GM12878 (cell line): Measurements from ENCODE around the gene NSD2. TPM values are rescaled to one million over a fixed set of nuclear protein-coding genes. Genes with fewer than 3 reads are reported as not detected.

ENCODE experiments used
- ATAC-seq: fragments of 200-7000 bp; cut with Tn5 transposase; 3 replicates; pipeline ENCODE4 v1.9.1; 2020; ENCODE audit warnings: mild to moderate bottlenecking, moderate library complexity
- BruUV-seq: library from RNA; stranded (reverse); fragments of 400-500 nt; replicated peaks from 2 replicates; lab custom pipeline; 2021; lab: Mats Ljungman, UMichigan
- CTCF ChIA-PET: fragments of 300-600 bp; sonication (Branson Sonifier 250); formaldehyde crosslinking; extraction: SDS; loops from one replicate; lab custom pipeline; 2021; ENCODE audit warnings: inconsistent platforms; lab: Yijun Ruan, JAX
- POLR2A ChIA-PET: fragments of 350-600 bp; formaldehyde crosslinking; extraction: SDS; loops from one replicate; lab custom pipeline; 2021; ENCODE audit warnings: inconsistent platforms; lab: Charles Lee
- RAD21 ChIA-PET: fragments of 300-600 bp; sonication (Branson Sonifier 250); formaldehyde crosslinking; loops from one replicate; lab custom pipeline; 2023; ENCODE audit warnings: antibody characterized with exemption; ENCODE audit not compliant: unreplicated experiment; lab: Charles Lee
- SMC1A ChIA-PET: fragments of 300-600 bp; sonication (Branson Sonifier 250); formaldehyde crosslinking; loops from one replicate; lab custom pipeline; 2023; ENCODE audit not compliant: unreplicated experiment, uncharacterized antibody; lab: Charles Lee
- DNase-seq: peaks from one replicate; pipeline ENCODE4 v3.0.0-alpha.2; 2011; ENCODE audit warnings: low read depth, low spot score
- FAIRE-seq: peaks from 3 replicates; lab custom pipeline; 2011; peaks lifted over from hg19 to GRCh38; lab: Jason Lieb, UNC
- H2AFZ ChIP-seq: 2 replicates; pipeline ENCODE4 v1.6.0; 2011; ENCODE audit warnings: low read depth, low read length, control low read depth; ENCODE audit not compliant: control insufficient read depth
- H3K27ac ChIP-seq: 2 replicates; pipeline ENCODE4 v1.5.1; 2011; ENCODE audit warnings: control low read depth; ENCODE audit not compliant: control insufficient read depth, insufficient read depth
- H3K27me3 ChIP-seq, 2 experiments: replicated peaks in 1 of 2; 2 replicates each; pipeline versions ENCODE4 v1.6.0 to v1.6.1; 2011; ENCODE audit warnings: low read length in 1 of 2; ENCODE audit not compliant: control insufficient read depth in 2 of 2, insufficient read depth in 2 of 2
- H3K36me3 ChIP-seq, 2 experiments: 2 replicates each; pipeline ENCODE4 v1.5.1; 2011; ENCODE audit warnings: low read length in 1 of 2; ENCODE audit not compliant: control insufficient read depth in 2 of 2, insufficient read depth in 2 of 2
- H3K4me1 ChIP-seq: 2 replicates; pipeline ENCODE4 v1.6.1; 2011; ENCODE audit warnings: mild to moderate bottlenecking, low read length, moderate library complexity, mixed read lengths; ENCODE audit not compliant: control insufficient read depth, insufficient read depth
- H3K4me2 ChIP-seq: 2 replicates; pipeline ENCODE4 v1.6.0; 2011; ENCODE audit warnings: control low read depth; ENCODE audit not compliant: control insufficient read depth, insufficient read depth
- H3K4me3 ChIP-seq: fragments of 200-600 bp; sonication (generic); 2 replicates; pipeline ENCODE4 v1.5.1; 2016
- H3K79me2 ChIP-seq: 2 replicates; pipeline ENCODE4 v1.6.0; 2011; ENCODE audit warnings: low read length; ENCODE audit not compliant: control insufficient read depth, insufficient read depth
- H3K9ac ChIP-seq: 2 replicates; pipeline ENCODE4 v1.8.0; 2011; ENCODE audit warnings: low read length, control low read depth, mixed read lengths; ENCODE audit not compliant: control insufficient read depth, insufficient read depth
- H3K9me3 ChIP-seq: replicated peaks from 3 replicates; pipeline ENCODE4 v1.5.1; 2011; ENCODE audit warnings: mild to moderate bottlenecking, low read length; ENCODE audit not compliant: control insufficient read depth, insufficient read depth
- H4K20me1 ChIP-seq: 2 replicates; pipeline ENCODE4 v1.6.0; 2011; ENCODE audit not compliant: control insufficient read depth, insufficient read depth
- CBFB ChIP-seq: IDR thresholded peaks from 2 replicates; pipeline ENCODE4 v1.6.1; 2016; ENCODE audit warnings: antibody characterized with exemption, low read depth
- CBX3 ChIP-seq: fragments of 200-600 bp; sonication (generic); IDR thresholded peaks from 2 replicates; pipeline ENCODE4 v1.6.1; 2016; ENCODE audit warnings: low read depth, borderline replicate concordance
- CTCF ChIP-seq, 3 experiments: IDR thresholded peaks in 2 of 3; conservative IDR thresholded peaks in 1 of 3; 2 replicates each; pipeline ENCODE4 v1.5.1; 2011; ENCODE audit warnings: low read depth in 3 of 3, low read length in 3 of 3, mild to moderate bottlenecking in 3 of 3, control low read depth in 2 of 3, moderate library complexity in 2 of 3, inconsistent platforms in 1 of 3, mixed read lengths in 1 of 3; ENCODE audit not compliant: control insufficient read depth in 2 of 3, insufficient read depth in 1 of 3; ENCODE audit errors: extremely low read depth in 1 of 3
- MEF2A ChIP-seq: IDR thresholded peaks from 2 replicates; pipeline ENCODE4 v1.6.1; 2011; ENCODE audit warnings: low read depth, mild to moderate bottlenecking, low read length, moderate library complexity; ENCODE audit not compliant: insufficient read depth
- MTA3 ChIP-seq: IDR thresholded peaks from 2 replicates; pipeline ENCODE4 v1.6.1; 2012; ENCODE audit warnings: low read length, inconsistent platforms, borderline replicate concordance
- PAX8 ChIP-seq: fragments of 450-650 bp; IDR thresholded peaks from 2 replicates; pipeline ENCODE4 v1.6.1; 2017; ENCODE audit warnings: mild to moderate bottlenecking, moderate library complexity
- POLR2AphosphoS5 ChIP-seq: IDR thresholded peaks from 2 replicates; pipeline ENCODE4 v1.6.1; 2011; ENCODE audit warnings: mild to moderate bottlenecking, low read length, inconsistent platforms
- POU2F2 ChIP-seq: IDR thresholded peaks from 3 replicates; pipeline ENCODE4 v1.6.1; 2011; ENCODE audit warnings: low read depth, mild to moderate bottlenecking, low read length, borderline replicate concordance
- SRF ChIP-seq, 2 experiments: IDR thresholded peaks; 2 replicates each; pipeline ENCODE4 v1.6.1; 2011; ENCODE audit warnings: low read depth in 2 of 2, low read length in 2 of 2, mild to moderate bottlenecking in 1 of 2, moderate library complexity in 1 of 2
- ZNF384 ChIP-seq: IDR thresholded peaks from 2 replicates; pipeline ENCODE4 v1.6.1; 2012; ENCODE audit warnings: low read depth, mild to moderate bottlenecking, low read length, improper control_type of control experiment, borderline replicate concordance
- WGBS: methylation state at CpG from one replicate; pipeline ENCODE4 v1.1.6; 2016; ENCODE audit warnings: low lambda C conversion rate; ENCODE audit not compliant: insufficient replicate concordance, insufficient coverage; ENCODE audit errors: missing lambda C conversion rate; 5-methylcytosine and 5-hydroxymethylcytosine counted together
- in situ Hi-C: fragments of 300-500 bp; cut with MboI; formaldehyde crosslinking; loops from 9 replicates; pipeline ENCODE4 v1.14.3; 2018; ENCODE audit warnings: mixed read lengths
- intact Hi-C: fragments of 100-400 bp; cut with micrococcal nuclease; formaldehyde crosslinking; loops from one replicate; pipeline ENCODE4 v1.14.2; 2022; ENCODE audit not compliant: unreplicated experiment
- polyA plus RNA-seq, 11 experiments: library from polyadenylated mRNA; depleted of rRNA in 4 of 11; unstranded in 6 of 11; stranded (reverse) in 5 of 11; fragments of >200 nt; fragmentation: Nextera tagmentation in 4 of 11; fragmentation: Illumina TruSeq in 1 of 11; extraction: Ambion mirVana in 4 of 11; extraction: Trizol in 1 of 11; gene quantifications; 1 replicate in 1 of 11; 2 replicates in 10 of 11; pipeline versions ENCODE4 v1.2.1 to v1.2.3, GENCODE V29; 2011 to 2016; ENCODE audit warnings: inconsistent platforms in 2 of 11, missing spikeins in 2 of 11, low read depth in 1 of 11
- total RNA-seq, 4 experiments: library from RNA; depleted of rRNA in 3 of 4; stranded (reverse); fragments of >200 nt in 3 of 4; fragmentation: Illumina TruSeq in 1 of 4; extraction: Trizol in 1 of 4; gene quantifications; 2 replicates each; pipeline versions ENCODE4 v1.2.1 to v1.2.3, GENCODE V29; 2013 to 2021
- TF ChIP-seq, protein P1 (sequence below): fragments of 150-350 bp; IDR thresholded peaks from 2 replicates; pipeline ENCODE4 v1.6.1; 2014; ENCODE audit warnings: mild to moderate bottlenecking, low read depth, low read length
- TF ChIP-seq, protein P2 (sequence below): fragments of 450-650 bp; IDR thresholded peaks from 2 replicates; pipeline ENCODE4 v1.6.1; 2016; ENCODE audit warnings: mild to moderate bottlenecking, moderate library complexity, borderline replicate concordance
- TF ChIP-seq, protein P3 (sequence below): fragments of 450-650 bp; IDR thresholded peaks from 2 replicates; pipeline ENCODE4 v1.6.1; 2017; ENCODE audit warnings: mild to moderate bottlenecking
- TF ChIP-seq, protein P4 (sequence below): IDR thresholded peaks from 2 replicates; pipeline ENCODE4 v1.6.1; 2011; ENCODE audit warnings: low read depth, low read length, improper control_type of control experiment, borderline replicate concordance

Gene NSD2
- total and polyA plus RNA-seq, 10 of the 15 experiments (the other 5 are each of a cell fraction or from before 2014, with no cell fraction given), result 8.6 to 139 (median 67.2) TPM

DNA sequence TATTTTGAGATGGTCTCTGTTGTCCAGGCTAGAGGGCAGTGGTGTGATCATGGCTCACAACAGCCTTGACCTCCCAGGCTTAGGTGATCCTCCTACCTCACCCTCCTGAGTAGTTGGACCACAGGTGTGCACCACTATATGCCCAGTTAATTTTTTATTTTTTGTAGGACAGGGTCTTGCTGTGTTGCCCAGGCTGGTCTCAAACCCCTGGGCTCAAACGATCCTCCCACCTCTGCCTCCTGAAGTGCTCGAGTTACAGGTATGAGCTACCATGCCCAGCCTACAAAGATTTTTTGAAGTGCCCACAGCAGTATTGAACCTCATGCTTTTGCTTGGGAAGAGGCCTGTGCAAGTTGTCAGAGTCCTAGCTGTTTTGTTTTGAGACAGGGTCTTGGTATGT is 31.1 kb downstream of the NSD2 start:
- 57% methylated on average over 2 of the region's 2 CpGs for WGBS
- no peak overlapping the region for H3K4me2 ChIP-seq
- ChIA-PET SMC1A (no interaction called here), CTCF (interaction anchor here (0.8 to 4.5 kb wide), 4 partner anchors 68 to 129 kb away, joined by 3 to 24 read pairs (median 4); no protein-coding TSS in a partner anchor), POLR2A (no interaction called here), RAD21 (interaction anchor here (1.0 kb wide), 1 partner anchor 69 kb away, joined by 3 read pairs; no protein-coding TSS in a partner anchor)
- intact Hi-C loops (no loop called here), in situ Hi-C loops (no loop called here)
- ATAC-seq (no peak), FAIRE-seq (no peak), DNase-seq (no peak)
- no peak overlapping the region for H3K4me3 ChIP-seq
- H3K36me3 ChIP-seq, result peaks cover 26 to 29% of the 10 kb centered on the region in 2 experiments
- peaks cover 8% of the 10 kb centered on the region; the same call in 1 of the 2 replicates for H4K20me1 ChIP-seq
- peaks cover 54% of the 10 kb centered on the region for H3K79me2 ChIP-seq
- no peaks in the 10 kb centered on the region for H3K27me3 ChIP-seq
- H2AFZ ChIP-seq, result no peak overlapping the region
- no peaks in the 10 kb centered on the region for H3K9me3 ChIP-seq
- no TSS peak for BruUV-seq
- no peak overlapping the region for H3K27ac ChIP-seq
- H3K9ac ChIP-seq, result no peak overlapping the region
- peaks cover 6% of the 10 kb centered on the region for H3K4me1 ChIP-seq
- TF ChIP-seq, protein P1, sequence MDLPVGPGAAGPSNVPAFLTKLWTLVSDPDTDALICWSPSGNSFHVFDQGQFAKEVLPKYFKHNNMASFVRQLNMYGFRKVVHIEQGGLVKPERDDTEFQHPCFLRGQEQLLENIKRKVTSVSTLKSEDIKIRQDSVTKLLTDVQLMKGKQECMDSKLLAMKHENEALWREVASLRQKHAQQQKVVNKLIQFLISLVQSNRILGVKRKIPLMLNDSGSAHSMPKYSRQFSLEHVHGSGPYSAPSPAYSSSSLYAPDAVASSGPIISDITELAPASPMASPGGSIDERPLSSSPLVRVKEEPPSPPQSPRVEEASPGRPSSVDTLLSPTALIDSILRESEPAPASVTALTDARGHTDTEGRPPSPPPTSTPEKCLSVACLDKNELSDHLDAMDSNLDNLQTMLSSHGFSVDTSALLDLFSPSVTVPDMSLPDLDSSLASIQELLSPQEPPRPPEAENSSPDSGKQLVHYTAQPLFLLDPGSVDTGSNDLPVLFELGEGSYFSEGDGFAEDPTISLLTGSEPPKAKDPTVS, result no peak
- no peak for TF ChIP-seq CBX3
- no peak for TF ChIP-seq PAX8
- no peak for TF ChIP-seq CTCF (IDR thresholded peaks at IDR 0.05 in 2 of 3, conservative IDR thresholded peaks at IDR 0.05 in 1 of 3; ENCODE audit: control insufficient read depth in 2 of 3, extremely low read depth in 1 of 3, insufficient read depth in 1 of 3, low read depth in 3 of 3, low read length in 3 of 3)
- TF ChIP-seq MTA3, result no peak
- TF ChIP-seq POLR2AphosphoS5, result no peak
- TF ChIP-seq, protein P2, sequence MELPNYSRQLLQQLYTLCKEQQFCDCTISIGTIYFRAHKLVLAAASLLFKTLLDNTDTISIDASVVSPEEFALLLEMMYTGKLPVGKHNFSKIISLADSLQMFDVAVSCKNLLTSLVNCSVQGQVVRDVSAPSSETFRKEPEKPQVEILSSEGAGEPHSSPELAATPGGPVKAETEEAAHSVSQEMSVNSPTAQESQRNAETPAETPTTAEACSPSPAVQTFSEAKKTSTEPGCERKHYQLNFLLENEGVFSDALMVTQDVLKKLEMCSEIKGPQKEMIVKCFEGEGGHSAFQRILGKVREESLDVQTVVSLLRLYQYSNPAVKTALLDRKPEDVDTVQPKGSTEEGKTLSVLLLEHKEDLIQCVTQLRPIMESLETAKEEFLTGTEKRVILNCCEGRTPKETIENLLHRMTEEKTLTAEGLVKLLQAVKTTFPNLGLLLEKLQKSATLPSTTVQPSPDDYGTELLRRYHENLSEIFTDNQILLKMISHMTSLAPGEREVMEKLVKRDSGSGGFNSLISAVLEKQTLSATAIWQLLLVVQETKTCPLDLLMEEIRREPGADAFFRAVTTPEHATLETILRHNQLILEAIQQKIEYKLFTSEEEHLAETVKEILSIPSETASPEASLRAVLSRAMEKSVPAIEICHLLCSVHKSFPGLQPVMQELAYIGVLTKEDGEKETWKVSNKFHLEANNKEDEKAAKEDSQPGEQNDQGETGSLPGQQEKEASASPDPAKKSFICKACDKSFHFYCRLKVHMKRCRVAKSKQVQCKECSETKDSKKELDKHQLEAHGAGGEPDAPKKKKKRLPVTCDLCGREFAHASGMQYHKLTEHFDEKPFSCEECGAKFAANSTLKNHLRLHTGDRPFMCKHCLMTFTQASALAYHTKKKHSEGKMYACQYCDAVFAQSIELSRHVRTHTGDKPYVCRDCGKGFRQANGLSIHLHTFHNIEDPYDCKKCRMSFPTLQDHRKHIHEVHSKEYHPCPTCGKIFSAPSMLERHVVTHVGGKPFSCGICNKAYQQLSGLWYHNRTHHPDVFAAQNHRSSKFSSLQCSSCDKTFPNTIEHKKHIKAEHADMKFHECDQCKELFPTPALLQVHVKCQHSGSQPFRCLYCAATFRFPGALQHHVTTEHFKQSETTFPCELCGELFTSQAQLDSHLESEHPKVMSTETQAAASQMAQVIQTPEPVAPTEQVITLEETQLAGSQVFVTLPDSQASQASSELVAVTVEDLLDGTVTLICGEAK, result no peak
- TF ChIP-seq, protein P3, sequence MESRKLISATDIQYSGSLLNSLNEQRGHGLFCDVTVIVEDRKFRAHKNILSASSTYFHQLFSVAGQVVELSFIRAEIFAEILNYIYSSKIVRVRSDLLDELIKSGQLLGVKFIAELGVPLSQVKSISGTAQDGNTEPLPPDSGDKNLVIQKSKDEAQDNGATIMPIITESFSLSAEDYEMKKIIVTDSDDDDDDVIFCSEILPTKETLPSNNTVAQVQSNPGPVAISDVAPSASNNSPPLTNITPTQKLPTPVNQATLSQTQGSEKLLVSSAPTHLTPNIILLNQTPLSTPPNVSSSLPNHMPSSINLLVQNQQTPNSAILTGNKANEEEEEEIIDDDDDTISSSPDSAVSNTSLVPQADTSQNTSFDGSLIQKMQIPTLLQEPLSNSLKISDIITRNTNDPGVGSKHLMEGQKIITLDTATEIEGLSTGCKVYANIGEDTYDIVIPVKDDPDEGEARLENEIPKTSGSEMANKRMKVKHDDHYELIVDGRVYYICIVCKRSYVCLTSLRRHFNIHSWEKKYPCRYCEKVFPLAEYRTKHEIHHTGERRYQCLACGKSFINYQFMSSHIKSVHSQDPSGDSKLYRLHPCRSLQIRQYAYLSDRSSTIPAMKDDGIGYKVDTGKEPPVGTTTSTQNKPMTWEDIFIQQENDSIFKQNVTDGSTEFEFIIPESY, result no peak
- TF ChIP-seq POU2F2, result no peak
- TF ChIP-seq SRF (IDR thresholded peaks at IDR 0.05; ENCODE audit: low read depth in 2 of 2, low read length in 2 of 2), result no peak
- no peak for TF ChIP-seq MEF2A
- no peak for TF ChIP-seq ZNF384
- no peak for TF ChIP-seq CBFB
- TF ChIP-seq, protein P4, sequence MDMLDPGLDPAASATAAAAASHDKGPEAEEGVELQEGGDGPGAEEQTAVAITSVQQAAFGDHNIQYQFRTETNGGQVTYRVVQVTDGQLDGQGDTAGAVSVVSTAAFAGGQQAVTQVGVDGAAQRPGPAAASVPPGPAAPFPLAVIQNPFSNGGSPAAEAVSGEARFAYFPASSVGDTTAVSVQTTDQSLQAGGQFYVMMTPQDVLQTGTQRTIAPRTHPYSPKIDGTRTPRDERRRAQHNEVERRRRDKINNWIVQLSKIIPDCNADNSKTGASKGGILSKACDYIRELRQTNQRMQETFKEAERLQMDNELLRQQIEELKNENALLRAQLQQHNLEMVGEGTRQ, result no peak
